DND-41 (cell line): ENCODE results near the gene PLEKHJ1.

Experiments used
- ATAC-seq: fragments of 200-7000 bp; cut with Tn5 transposase; 3 replicates; pipeline ENCODE4 v1.9.1; 2021; ENCODE audit warnings: low read depth; ENCODE audit not compliant: insufficient read depth
- DNase-seq: peaks from one replicate; pipeline ENCODE4 v3.0.0-alpha.2; 2020
- H2AFZ ChIP-seq: 2 replicates; pipeline ENCODE4 v1.6.0; 2012; ENCODE audit warnings: low read depth, low read length
- H3K27ac ChIP-seq: 2 replicates; pipeline ENCODE4 v1.5.1; 2012; ENCODE audit warnings: low read length, inconsistent platforms
- H3K27me3 ChIP-seq: fragments of 200-600 bp; sonication (generic); 2 replicates; pipeline ENCODE4 v1.6.0; 2012; ENCODE audit warnings: low read length, mild to moderate bottlenecking, inconsistent platforms; ENCODE audit not compliant: insufficient read depth, poor library complexity
- H3K36me3 ChIP-seq: 2 replicates; pipeline ENCODE4 v1.5.1; 2012; ENCODE audit warnings: low read length, inconsistent platforms; ENCODE audit not compliant: insufficient read depth
- H3K4me1 ChIP-seq: 2 replicates; pipeline ENCODE4 v1.5.1; 2012; ENCODE audit warnings: mild to moderate bottlenecking, low read length; ENCODE audit not compliant: insufficient read depth
- H3K4me2 ChIP-seq: 2 replicates; pipeline ENCODE4 v1.6.0; 2012; ENCODE audit warnings: mild to moderate bottlenecking, moderate library complexity, low read length, inconsistent platforms; ENCODE audit not compliant: insufficient read depth
- H3K4me3 ChIP-seq, 2 experiments: fragments of 200-600 bp in 1 of 2; shearing (Covaris generic) in 1 of 2; 2 replicates each; pipeline ENCODE4 v1.5.1; 2012 to 2016; ENCODE audit warnings: inconsistent platforms in 2 of 2, low read length in 2 of 2, mild to moderate bottlenecking in 2 of 2, low read depth in 1 of 2, moderate library complexity in 1 of 2
- H3K79me2 ChIP-seq: 2 replicates; pipeline ENCODE4 v1.6.0; 2012; ENCODE audit warnings: low read length, inconsistent platforms; ENCODE audit not compliant: insufficient read depth
- H3K9ac ChIP-seq: 2 replicates; pipeline ENCODE4 v1.6.0; 2012; ENCODE audit warnings: low read depth, mild to moderate bottlenecking, inconsistent platforms, low read length, moderate library complexity
- H3K9me3 ChIP-seq: 2 replicates; pipeline ENCODE4 v1.5.1; 2012; ENCODE audit warnings: low read length, moderate library complexity, mild to moderate bottlenecking, inconsistent platforms; ENCODE audit not compliant: insufficient read depth, severe bottlenecking
- H4K20me1 ChIP-seq: 2 replicates; pipeline ENCODE4 v1.6.0; 2012; ENCODE audit warnings: low read length; ENCODE audit not compliant: insufficient read depth
- EZH2 ChIP-seq: IDR thresholded peaks from 3 replicates; pipeline ENCODE4 v1.6.1; 2012; ENCODE audit warnings: borderline replicate concordance, low read depth, mild to moderate bottlenecking, moderate library complexity, low read length, inconsistent platforms; ENCODE audit not compliant: severe bottlenecking
- TF ChIP-seq, protein P1 (sequence below): IDR thresholded peaks from 2 replicates; pipeline ENCODE4 v1.5.1; 2012; ENCODE audit warnings: borderline replicate concordance, low read length, moderate library complexity, mild to moderate bottlenecking; ENCODE audit not compliant: poor library complexity, severe bottlenecking; ENCODE audit errors: extremely low read depth

Gene PLEKHJ1

DNA sequence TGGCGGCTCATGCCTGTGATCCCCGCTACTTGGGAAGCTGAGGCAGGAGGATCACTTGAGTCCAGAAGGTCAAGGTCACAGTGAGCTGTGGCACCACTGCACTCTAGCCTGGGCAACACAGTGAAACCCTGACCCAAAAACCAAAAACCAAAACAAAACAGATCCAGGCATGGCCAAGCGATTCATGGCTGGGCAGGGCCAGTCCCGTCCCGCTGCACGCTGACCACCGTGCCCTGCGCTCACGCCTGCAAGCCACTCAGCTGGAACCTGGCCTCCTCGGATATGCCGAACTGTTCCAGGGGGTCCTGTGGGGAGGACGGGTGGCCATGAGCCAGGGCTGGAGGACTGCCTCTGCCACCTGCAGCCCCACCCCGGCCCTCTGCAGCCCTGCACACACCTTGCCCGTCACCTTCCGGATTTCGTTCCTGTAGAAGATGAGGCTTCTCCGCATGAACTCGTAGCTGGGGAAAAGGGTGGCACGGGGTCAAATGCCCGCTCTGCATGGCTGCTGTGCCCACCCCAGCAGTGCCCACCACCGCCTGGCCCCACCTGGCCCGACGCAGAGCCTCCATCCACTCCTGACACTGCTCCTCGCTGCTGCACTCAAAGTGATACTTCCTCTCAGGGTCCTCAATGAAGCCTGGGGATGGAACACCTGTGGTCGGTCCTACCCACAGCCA lies 2.4 kb downstream of the PLEKHJ1 start:
- H3K9me3 ChIP-seq: no peaks in the 10 kb centered on the region
- no peak overlapping the region for H2AFZ ChIP-seq
- H3K4me2 ChIP-seq: peak overlapping the region; percentile 82
- peaks cover 44% of the 10 kb centered on the region for H3K4me1 ChIP-seq
- DNase-seq: no peak
- H3K27ac ChIP-seq: 0 out of 2 replicates have a peak overlapping the region, but pooled peaks have one; percentile 36
- H3K4me3 ChIP-seq: peak overlapping the region in 1 of 2 experiments; percentile 64; a peak in 2 of 4 replicates
- peaks cover 78% of the 10 kb centered on the region for H3K79me2 ChIP-seq
- H4K20me1 ChIP-seq: peaks cover 65% of the 10 kb centered on the region
- H3K36me3 ChIP-seq: peaks cover 72% of the 10 kb centered on the region
- no peaks in the 10 kb centered on the region for H3K27me3 ChIP-seq
- peak overlapping the region; percentile 99; the same call in 1 of the 2 replicates for H3K9ac ChIP-seq
- TF ChIP-seq, protein P1, sequence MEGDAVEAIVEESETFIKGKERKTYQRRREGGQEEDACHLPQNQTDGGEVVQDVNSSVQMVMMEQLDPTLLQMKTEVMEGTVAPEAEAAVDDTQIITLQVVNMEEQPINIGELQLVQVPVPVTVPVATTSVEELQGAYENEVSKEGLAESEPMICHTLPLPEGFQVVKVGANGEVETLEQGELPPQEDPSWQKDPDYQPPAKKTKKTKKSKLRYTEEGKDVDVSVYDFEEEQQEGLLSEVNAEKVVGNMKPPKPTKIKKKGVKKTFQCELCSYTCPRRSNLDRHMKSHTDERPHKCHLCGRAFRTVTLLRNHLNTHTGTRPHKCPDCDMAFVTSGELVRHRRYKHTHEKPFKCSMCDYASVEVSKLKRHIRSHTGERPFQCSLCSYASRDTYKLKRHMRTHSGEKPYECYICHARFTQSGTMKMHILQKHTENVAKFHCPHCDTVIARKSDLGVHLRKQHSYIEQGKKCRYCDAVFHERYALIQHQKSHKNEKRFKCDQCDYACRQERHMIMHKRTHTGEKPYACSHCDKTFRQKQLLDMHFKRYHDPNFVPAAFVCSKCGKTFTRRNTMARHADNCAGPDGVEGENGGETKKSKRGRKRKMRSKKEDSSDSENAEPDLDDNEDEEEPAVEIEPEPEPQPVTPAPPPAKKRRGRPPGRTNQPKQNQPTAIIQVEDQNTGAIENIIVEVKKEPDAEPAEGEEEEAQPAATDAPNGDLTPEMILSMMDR: no peak
- TF ChIP-seq EZH2: no peak
- no peak for ATAC-seq

DNA sequence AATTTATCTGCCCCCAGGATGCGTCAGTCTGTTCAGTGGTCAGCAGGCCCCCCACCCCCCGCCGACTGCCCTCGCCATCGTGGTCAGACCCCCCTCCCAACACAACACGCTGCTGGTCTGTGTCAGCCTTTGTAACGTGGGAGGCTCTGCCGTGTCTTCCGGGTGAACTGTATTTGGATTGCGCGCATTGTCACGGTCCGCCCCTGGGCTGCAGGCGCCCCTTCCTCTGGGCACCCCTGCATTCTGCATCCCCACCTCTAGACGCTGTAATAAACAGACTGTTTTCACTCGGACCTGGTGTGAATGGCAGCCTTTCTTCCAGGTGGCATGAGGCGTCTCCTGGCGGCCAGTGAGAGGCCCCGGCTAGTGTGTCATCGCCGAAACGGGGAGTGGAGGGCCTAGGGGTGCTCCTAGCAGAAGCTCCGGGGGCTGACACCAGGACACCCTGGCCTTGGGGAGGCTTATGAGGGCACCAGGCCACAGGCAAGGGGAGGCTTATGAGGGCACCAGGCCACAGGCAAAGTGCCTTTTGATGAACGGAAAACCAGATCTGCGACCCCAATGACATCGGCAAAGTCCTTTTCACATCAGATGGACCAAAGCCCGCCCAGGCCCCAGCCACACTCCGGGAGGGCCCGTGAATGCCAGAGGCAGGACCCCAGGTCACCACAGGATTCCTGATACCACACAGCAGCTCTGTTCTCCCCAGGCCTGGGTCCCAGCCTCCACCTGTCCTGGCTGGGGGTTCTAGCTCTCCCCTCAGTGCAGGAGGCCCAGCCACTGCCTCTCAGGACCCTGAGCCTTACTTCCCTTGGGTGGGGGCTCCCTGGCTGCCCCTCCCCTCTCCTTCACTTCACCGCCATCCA lies 3.6 kb downstream of the PLEKHJ1 start:
- no peak overlapping the region for H3K27ac ChIP-seq

DNA sequence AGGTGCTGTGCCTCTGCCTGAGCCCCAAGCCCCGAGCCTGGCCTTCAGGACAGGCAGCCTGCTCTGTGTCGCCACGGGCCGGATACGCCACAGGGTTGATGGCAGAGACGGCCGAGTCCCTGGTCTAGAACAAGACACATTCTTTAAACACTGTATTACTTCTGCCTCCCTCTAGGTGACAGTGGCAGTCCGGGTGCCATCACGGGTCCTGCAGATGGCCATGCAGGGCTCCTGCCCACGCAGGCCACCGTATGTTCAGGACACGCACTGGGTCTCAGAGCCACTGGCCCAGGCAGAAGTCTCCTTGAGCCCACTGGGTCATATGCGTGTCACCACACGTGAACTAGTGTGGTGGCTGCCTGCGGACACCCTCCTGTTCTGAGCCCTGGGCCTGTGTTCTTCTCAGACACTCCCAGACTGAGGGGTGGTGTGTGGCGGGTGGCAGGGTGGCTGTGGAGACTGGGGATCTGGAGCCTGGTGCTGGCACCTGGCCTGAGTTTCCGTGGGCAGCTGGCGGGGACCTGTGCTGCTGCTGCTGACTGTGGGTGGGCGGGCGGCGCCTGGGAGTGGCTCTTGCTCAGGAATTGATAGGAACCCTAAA lies 4.4 kb downstream of the PLEKHJ1 start:
- Histone ChIP-seq H3K27me3 (no peaks in the 10 kb centered on the region), H3K4me2 (no peak overlapping the region), H2AFZ (no peak overlapping the region), H3K9me3 (no peaks in the 10 kb centered on the region), H3K79me2 (peaks cover 63% of the 10 kb centered on the region), H3K4me3 (no peak overlapping the region), H3K27ac (no peak overlapping the region; the same call in 1 of the 2 replicates), H3K9ac (no peak overlapping the region), H3K36me3 (peaks cover 73% of the 10 kb centered on the region), H4K20me1 (peaks cover 56% of the 10 kb centered on the region), H3K4me1 (peaks cover 29% of the 10 kb centered on the region)
- no peak for TF ChIP-seq EZH2
- TF ChIP-seq, protein P1: peak; percentile 35
- no peak for ATAC-seq
- DNase-seq: no peak

More for the DNA sequence above, 3.6 kb downstream of the PLEKHJ1 start:
- H2AFZ ChIP-seq: no peak overlapping the region
- no peak for DNase-seq
- peaks cover 32% of the 10 kb centered on the region for H3K4me1 ChIP-seq
- H3K27me3 ChIP-seq: no peaks in the 10 kb centered on the region
- no peak for ATAC-seq
- H3K36me3 ChIP-seq: peaks cover 70% of the 10 kb centered on the region
- TF ChIP-seq, protein P1: no peak
- TF ChIP-seq EZH2: no peak
- H3K4me3 ChIP-seq: no peak overlapping the region
- peak overlapping the region; percentile 82; the same call in 1 of the 2 replicates for H3K4me2 ChIP-seq
- H3K9me3 ChIP-seq: no peaks in the 10 kb centered on the region
- H3K79me2 ChIP-seq: peaks cover 71% of the 10 kb centered on the region
- peaks cover 59% of the 10 kb centered on the region for H4K20me1 ChIP-seq
- 0 out of 2 replicates have a peak overlapping the region, but pooled peaks have one; percentile 11 for H3K9ac ChIP-seq
